Glomerular endothelial cell (primary cell): ENCODE data around the gene RGS2. TPM values are rescaled to one million over a fixed set of nuclear protein-coding genes. Genes with fewer than 3 reads are reported as not detected.

Experiments
- DNase-seq: peaks from one replicate; pipeline ENCODE4 v3.0.0-alpha.2; 2011; ENCODE audit warnings: low read depth, low spot score; ENCODE audit errors: extremely low read depth
- total RNA-seq: library from RNA; depleted of rRNA; stranded (reverse); fragments of >200 nt; gene quantifications from 2 replicates; pipeline ENCODE4 v1.2.3, GENCODE V29; 2015

Gene RGS2
- total RNA-seq, 1 donor from 2014 or later, result 7.3 TPM

DNA sequence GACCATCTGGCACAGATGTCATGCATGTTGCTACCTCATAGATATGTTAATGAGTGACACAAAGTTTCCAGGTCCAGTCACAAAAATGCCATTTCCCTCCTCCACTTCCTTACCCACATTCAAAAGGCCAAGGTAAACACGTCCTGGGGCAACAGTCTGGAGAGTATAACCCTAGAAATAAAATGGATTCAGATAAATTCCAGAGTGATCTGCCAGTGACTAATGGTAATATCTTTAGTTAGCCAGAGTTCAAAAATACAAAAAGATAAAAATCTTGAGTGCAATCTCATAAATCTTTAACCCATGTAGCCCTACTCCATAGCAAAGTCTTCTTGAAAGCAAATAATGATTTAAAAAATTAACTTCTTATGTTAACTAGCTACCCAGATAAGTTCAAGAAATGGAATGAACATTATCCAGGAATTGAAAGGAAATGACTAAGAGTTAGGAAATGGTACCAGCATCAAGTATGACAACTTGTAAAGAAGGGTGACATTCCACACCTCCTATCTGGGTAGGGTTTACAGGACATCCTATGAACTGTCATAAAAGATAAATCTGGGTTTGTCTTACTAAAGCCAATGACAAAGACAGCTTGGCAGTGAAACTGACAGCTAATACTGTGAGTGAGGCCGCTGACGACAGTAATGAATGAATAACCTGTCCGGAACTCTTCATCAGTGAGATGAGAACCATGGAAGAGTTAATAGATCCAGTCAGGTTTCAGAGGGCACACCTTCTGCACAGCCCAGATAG lies 18.1 kb downstream of the RGS2 start:
- no peak for DNase-seq

DNA sequence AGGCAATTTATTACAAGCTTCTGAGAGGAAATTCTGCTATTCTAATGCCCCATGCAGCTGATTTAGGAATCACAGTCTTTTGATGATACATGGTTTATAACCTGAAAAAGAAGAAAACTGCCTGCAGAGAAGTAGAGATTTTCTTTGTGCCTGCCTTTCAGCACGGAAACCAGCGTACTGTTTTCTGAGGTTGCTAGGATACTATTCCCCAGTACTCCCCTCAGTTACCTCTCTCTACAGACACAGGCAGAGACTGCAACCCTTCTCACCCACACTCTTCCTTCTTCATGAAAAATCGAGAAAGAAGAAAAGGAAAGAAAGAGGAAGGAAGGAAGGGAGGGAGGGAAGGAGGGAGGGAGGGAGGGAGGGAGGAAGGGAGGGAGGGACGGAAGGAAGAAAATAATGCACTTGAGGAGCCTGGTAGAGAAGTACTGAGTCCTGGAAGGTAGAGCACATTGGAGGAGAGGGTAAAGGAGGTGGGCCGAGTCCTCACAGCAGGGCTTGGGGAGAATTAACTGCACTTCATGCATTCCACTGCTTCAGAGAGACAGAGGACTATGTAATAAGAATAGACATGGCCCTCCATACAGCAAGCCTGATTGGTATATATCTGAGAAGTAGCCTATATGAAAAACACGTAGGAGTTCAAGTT lies 21.9 kb downstream of the RGS2 start:
- DNase-seq, result no peak

DNA sequence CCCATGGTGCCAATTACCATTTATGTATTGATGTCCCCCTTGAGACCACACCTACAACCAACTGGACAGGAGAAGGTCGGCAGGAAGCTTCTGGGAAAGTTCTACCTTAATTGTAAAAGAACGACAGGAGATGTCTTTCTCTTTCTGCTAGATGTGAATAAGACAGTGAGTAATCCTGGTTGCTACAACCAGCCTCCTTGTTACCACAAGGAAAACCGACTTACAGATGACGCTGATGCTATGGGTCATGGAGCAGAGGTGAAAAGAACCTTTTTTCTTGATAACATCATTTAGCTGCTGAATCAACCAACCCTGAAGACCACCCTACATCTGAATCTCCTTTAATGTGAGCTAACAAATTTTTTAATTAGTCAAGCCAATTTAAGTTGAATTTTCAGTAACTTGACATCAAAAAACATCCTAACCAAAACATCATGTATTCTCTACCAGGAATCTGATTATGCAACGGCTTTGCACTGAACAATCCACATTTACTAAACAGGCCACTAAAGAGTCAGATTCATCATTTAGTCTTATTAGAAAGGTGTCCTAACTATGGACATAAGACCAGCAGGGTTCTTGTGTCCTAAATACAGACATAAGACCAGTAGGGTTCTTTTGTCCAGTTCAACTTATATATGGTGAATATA lies 23.0 kb downstream of the RGS2 start:
- no peak for DNase-seq

DNA sequence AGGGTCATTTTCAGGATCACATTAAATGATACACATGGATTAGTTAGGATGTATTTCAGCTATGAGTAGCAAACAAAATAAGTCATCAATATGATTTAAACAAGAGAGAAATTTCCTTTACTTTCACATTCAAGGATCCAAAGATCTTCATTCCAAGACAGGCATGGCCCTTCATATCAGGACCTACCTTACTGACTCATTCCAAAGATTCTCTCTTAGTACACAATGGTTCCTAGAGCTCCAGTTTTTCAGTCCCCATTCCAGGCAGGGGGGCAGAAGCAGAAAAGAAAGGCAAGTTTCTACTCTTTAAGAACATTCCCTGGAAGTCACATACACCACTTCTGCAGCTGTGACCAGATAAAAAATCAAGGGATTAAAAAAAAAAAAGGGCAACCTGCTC lies 23.7 kb downstream of the RGS2 start:
- no peak for DNase-seq

DNA sequence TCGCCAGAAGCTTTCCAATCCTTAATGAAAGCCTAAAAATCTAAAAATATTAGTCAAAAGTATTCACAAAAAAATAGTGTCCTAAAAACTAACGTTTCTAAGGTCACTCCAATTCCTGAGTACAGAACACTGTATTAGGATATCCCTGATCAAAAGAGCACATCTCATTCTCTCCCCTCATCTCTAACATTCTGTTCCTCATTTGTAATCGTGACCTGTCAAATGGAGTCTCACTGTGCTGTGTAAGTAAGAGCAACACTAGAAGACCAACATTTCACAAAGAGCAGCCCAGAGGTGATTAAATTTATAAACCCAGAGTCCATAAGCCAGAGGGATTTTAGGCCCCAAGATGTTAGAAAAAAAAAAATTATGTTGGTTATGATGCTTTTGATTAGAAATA lies 26.3 kb downstream of the RGS2 start:
- DNase-seq, result no peak

DNA sequence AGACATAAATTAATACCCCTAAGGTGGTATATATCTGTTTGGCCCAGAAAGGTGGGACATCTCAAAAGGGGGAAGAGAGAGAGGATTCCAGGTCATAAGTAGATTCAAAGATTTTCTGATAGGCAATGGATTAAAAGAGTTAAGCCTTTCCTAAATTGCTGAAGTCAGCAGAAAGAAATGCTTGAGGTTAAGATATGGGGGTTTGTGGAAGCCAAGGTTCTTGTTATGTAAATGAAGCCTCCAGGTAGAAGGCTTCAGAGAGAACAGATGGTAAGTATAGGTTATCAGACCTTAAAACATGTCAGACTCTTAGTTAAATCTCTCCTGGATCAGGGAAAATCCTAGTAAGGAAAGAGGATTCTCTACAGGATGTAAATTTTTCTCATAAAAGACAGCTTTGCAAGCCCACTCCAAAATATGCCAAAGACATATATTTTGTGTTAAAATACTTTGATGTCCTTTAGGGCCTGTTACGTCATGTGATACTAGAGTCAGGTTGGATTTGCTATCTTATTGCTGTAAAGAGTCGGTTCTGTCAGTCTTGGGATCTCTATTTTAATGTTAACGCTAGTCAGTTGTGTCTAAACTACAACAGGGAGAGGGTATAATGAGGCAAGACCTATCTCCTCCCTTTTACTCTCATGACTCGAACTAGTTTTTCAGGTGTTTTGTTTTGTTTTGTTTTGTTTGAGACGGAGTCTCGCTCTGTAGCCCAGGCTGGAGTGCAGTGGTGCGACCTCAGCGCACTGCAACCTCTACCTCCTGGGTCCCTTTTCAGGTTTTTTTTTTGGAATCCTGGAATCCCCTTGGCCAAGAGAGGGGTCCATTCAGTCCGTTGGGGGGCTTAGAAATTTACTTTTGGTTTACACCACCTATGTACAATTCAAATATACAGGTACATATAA lies 30.6 kb downstream of the RGS2 start:
- DNase-seq, result no peak

DNA sequence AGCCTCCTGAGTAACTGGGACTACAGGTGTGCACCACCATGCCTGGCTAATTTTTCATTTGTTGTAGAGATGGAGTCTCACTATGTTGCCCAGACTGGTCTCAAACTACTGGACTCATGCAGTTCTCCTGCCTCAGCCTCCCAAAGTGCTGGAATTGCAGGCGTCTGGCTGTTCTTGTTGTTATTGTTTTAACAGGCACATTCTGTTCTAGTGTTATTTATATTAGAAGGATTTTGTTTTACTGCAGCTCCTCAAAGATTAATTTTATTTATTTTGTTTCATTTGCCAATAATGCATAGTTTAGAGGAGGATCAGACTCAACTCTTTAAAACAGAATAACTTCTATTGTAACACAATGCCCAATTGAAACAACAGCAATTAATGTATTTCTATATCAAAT lies 35.5 kb downstream of the RGS2 start:
- DNase-seq, result no peak

DNA sequence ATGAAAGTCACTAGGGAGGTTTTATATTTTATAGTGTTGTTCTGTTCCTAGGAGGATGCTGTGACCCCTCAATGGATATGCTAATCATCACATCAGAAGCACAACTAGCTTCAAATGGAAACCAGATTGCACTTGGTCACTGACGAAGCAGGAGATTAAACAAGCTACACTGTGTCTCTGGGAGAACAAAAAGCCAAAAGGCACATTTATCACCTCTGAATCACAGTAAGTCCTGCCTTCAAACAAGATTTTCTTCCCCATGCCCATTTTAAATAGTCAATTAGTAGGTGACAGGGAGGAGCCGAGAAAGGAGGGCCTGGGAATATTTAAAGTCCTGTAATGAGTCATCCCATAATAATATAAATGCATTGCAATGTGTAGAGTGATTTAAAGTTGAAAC lies 38.1 kb downstream of the RGS2 start:
- DNase-seq, result no peak

DNA sequence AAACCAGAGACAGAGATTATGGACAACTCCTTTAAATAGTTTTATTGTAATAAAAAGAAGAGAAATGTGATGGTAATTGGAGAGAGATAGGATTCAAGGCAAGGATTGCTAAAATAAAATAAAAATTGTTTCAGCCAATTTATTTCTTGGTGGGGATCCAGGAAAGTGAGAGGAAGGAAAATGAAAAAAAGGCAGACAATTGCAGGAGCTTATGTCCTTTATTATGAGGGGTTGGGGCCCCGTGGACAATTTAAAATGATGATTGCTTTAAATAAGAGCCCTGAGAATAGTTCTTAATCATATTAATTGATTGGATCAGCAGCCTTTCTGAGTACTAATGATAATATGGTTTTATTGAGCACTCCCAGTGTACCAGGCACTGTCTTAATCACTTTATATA lies 40.2 kb downstream of the RGS2 start:
- DNase-seq, result no peak

DNA sequence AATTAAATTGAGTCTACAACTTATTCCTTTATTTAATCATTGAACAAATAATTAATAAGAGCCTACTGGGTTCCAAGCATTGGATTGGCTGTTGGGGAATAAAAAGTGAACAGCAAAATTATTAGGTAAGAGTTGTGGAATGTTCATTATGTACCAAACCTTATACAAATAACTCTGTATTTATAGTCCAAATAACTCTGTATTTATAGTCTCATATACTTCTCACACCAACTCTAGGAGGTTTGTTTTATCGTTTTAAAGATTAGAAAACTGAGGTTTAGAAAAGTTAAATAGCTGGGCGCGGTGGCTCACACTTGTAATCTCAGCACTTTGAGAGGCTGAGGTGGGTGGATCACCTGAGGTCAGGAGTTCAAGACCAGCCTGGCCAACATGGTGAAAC lies 40.6 kb downstream of the RGS2 start:
- no peak for DNase-seq

DNA sequence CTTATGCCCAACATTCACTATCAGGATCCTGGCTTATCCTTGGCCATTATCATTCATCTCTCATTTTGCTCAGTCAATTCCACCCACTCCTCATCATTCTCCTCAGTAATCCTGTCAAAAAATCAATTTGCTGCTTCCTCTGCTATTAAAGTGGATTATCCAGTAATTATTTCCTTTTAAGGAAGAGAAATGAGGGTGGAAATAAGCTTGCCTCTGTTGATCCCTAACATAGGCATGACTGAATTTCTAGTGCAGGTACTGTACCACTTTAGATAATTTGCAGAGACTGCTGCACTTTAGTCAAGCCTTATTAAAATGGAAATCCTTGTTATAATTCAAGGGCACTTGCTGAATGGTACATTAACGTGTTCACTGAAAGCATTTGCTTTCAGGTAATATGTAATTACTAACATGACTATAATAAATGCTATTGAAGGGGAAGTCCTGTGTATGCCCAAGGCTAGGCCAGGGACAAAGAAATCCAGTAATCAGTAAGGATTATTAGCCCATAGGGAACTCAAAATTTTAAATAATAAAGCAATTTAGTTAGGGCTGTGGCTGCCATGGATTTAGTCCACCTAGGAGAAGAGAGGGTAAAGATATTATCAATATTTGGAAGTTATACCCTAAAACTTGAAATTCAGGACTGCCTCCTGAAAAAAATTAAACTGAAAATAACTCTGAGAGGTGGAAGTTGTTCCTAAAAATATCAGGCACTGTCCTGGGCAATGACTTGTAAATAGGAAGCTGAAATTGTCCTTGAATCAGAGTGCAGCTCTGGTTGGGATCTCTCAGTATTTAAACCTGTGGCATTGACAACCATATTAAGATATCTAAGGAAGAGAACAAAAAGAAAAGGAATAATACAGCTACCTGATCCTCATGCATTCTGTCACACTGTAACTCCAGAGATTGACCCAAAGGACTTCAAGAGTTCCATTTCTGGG lies 43.4 kb downstream of the RGS2 start:
- DNase-seq, result no peak

DNA sequence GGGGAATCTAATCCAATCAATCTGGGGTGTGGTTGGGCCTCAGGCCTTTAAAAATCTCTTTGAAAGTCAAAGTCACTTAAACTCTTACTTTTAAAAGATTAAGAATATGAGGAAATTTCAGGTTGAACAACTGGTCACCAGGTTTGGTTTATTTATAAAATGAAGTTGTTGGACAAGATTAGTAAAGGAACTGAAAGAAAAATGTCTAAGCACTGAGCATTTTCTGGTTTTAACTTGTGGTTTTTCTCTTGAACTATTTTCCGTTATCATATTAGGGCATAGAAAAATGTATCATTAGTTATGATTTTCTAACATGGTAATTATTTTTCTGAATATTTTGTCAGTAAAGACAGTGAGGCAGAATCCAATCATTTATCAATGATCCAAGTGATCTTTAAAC lies 49.6 kb downstream of the RGS2 start:
- no peak for DNase-seq

DNA sequence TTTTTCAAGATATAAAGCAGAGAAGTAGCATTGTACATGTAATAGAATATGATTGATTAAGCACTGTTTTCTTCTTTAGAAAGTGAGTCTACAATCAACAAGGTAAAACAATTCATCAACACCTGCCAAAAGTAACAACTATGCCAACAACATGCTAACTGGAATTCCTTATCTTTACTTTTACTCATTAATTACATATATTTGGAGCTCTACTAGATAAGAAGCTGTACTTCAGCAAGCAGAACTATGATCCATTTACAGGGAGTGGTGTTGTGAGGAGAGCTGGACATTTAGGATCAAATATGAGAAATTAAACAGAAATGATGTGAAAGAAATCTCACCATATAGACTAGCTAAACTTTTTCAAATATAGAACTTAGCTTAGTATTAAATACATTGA lies 51.0 kb downstream of the RGS2 start:
- DNase-seq, result no peak

DNA sequence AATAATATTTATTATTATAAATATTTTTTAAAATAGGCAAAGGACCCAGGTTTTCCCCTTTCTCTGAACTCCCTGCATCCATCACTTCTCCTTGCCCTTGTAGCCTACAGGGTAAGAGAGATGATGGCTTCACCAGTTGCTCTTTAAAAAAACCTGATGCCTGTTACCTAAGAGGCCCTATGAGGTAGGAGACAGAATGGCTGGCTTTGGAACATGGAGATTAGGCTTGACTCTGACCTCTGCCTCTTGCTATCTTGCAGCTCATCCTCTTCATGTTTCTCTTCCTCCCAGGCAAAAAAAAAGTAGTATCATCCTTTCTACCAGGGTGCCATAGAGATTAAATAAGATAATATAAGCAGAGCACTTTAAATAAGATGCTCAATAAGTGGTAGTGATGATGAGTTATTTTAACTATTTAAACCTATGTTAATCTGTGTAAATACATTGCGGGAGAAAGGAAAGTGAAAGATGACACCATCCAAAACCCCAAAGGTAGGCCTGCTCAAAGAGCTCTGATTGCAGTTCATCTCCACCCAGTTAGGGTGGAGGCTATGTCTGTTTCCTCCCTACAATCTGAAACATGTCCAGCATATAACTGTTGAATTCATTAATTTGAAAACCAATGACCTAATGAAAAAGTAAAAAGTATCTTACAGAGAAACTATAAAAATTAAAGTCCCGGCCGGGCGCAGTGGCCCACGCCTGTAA lies 51.8 kb downstream of the RGS2 start:
- no peak for DNase-seq

DNA sequence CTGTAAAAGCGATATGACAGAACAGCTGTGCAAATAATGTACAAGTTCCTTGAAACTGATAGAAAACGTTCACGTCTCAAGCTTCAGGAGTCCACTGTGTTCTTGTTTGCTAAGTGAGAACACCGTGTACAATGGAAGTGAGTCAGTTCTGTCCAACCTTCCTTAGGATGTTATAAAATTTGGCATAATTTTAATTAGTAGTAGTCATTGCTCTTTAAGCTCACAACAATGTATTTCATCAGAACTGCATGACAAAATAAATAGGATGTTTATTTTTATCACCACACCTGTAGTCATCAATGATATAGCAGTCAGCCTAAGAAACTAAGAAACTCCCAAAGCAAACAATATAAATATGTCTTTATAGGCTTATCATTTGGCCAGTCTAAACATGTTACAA lies 53.0 kb downstream of the RGS2 start:
- peak; percentile 3 for DNase-seq
